K562 (cell line): ENCODE results near the gene SLC37A3. TPM values are rescaled to one million over a fixed set of nuclear protein-coding genes. Genes with fewer than 3 reads are reported as not detected.

ENCODE experiments used
- CBFA2T2 ChIP-seq: fragments of 450-650 bp; conservative IDR thresholded peaks from 2 replicates; pipeline ENCODE4 v1.6.1; 2017; ENCODE audit warnings: mild to moderate bottlenecking
- HNRNPLL ChIP-seq: fragments of 200-400 bp; formaldehyde crosslinking; IDR thresholded peaks from 2 replicates; pipeline ENCODE4 v1.6.1; 2017; ENCODE audit warnings: low read length, low read depth, mild to moderate bottlenecking; ENCODE audit not compliant: poor library complexity, severe bottlenecking
- IRF9 ChIP-seq: fragments of 450-650 bp; IDR thresholded peaks from 2 replicates; pipeline ENCODE4 v1.6.1; 2016; ENCODE audit warnings: missing biosample characterization, missing genetic modification characterization
- KDM2B ChIP-seq: fragments of 250-450 bp; sonication (Bioruptor Pico); IDR thresholded peaks from 2 replicates; pipeline ENCODE4 v1.8.0; 2021; ENCODE audit warnings: mild to moderate bottlenecking, moderate library complexity
- POLR2H ChIP-seq: IDR thresholded peaks from 2 replicates; pipeline ENCODE4 v1.6.1; 2016; ENCODE audit warnings: missing genetic modification characterization, low read depth, mild to moderate bottlenecking, control low read depth, missing compliant biosample characterization, moderate library complexity
- RBBP5 ChIP-seq: fragments of 200-600 bp; sonication (generic); IDR thresholded peaks from 2 replicates; pipeline ENCODE4 v1.6.1; 2012; ENCODE audit warnings: borderline replicate concordance, mild to moderate bottlenecking, low read length, control low read depth, inconsistent platforms; ENCODE audit not compliant: insufficient read depth, poor library complexity, severe bottlenecking
- polyA plus RNA-seq, 8 experiments: library from polyadenylated mRNA; depleted of rRNA in 4 of 8; stranded (reverse) in 5 of 8; unstranded in 3 of 8; fragments of >200 nt; fragmentation: Nextera tagmentation in 2 of 8; fragmentation: Illumina TruSeq in 1 of 8; extraction: Ambion mirVana in 2 of 8; extraction: Trizol in 1 of 8; gene quantifications; 2 replicates each; pipeline versions ENCODE4 v1.2.1 to v1.2.3, GENCODE V29; 2011 to 2014; ENCODE audit warnings: inconsistent platforms in 1 of 8, missing spikeins in 1 of 8
- total RNA-seq, 7 experiments: library from RNA; depleted of rRNA in 6 of 7; stranded (reverse); fragments of >200 nt in 6 of 7; fragmentation: Illumina TruSeq in 2 of 7; extraction: Trizol in 2 of 7; gene quantifications; 2 replicates each; pipeline versions ENCODE4 v1.2.1 to v1.2.3, GENCODE V29; 2011 to 2021; ENCODE audit warnings: low replicate concordance in 1 of 7
- TF ChIP-seq, protein P1 (sequence below): sonication (generic); formaldehyde crosslinking; IDR thresholded peaks from 2 replicates; pipeline ENCODE4 v1.8.1; 2023; ENCODE audit warnings: mild to moderate bottlenecking, missing genetic modification reagents
- TF ChIP-seq, protein P2 (sequence below): fragments of 200-800 bp; sonication (Bioruptor generic); IDR thresholded peaks from 2 replicates; pipeline ENCODE4 v1.6.1; 2017; ENCODE audit warnings: missing genetic modification characterization, missing compliant biosample characterization

Gene SLC37A3
- total and polyA plus RNA-seq, 9 of the 15 experiments (the other 6 are each of a cell fraction or from before 2014, with no cell fraction given): 11.7 to 59.1 (median 26.8) TPM

DNA sequence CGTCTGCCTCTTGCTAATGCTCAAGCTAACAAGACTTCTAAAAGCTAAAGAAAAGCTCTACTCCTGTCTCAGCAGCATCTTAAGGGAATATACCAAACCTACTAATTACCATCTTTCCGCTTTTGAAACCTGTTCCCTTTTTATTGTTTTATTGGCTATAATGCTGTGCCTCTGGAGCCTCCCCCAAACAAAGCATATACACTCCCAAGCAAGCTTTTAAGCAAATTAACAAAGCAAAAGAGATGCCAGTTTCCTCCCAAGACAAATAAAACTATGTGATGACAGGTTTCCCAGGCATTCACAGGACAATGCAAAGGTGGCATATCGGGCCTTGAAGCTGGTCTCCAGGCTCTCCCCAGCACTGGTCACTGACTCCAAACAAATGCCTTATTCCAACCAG lies 52.9 kb downstream of the SLC37A3 start (continued):
- TF ChIP-seq RBBP5 (no peak), IRF9 (tag) (no peak), KDM2B (no peak), CBFA2T2 (no peak), POLR2H (tag) (no peak), HNRNPLL (no peak)
- TF ChIP-seq, protein P1, sequence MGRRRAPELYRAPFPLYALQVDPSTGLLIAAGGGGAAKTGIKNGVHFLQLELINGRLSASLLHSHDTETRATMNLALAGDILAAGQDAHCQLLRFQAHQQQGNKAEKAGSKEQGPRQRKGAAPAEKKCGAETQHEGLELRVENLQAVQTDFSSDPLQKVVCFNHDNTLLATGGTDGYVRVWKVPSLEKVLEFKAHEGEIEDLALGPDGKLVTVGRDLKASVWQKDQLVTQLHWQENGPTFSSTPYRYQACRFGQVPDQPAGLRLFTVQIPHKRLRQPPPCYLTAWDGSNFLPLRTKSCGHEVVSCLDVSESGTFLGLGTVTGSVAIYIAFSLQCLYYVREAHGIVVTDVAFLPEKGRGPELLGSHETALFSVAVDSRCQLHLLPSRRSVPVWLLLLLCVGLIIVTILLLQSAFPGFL: no peak
- TF ChIP-seq, protein P2, sequence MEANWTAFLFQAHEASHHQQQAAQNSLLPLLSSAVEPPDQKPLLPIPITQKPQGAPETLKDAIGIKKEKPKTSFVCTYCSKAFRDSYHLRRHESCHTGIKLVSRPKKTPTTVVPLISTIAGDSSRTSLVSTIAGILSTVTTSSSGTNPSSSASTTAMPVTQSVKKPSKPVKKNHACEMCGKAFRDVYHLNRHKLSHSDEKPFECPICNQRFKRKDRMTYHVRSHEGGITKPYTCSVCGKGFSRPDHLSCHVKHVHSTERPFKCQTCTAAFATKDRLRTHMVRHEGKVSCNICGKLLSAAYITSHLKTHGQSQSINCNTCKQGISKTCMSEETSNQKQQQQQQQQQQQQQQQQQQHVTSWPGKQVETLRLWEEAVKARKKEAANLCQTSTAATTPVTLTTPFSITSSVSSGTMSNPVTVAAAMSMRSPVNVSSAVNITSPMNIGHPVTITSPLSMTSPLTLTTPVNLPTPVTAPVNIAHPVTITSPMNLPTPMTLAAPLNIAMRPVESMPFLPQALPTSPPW (CRISPR knock-in tag): no peak
